K562 (cell line): Measurements from ENCODE around the gene DCAKD. TPM values are rescaled to one million over a fixed set of nuclear protein-coding genes. Genes with fewer than 3 reads are reported as not detected.
A peak's percentile ranks its signal among the peaks of the same experiment; 100 is the strongest.

ENCODE experiments used
- ARID2 ChIP-seq: fragments of 450-650 bp; IDR thresholded peaks from 2 replicates; pipeline ENCODE4 v1.6.1; 2017; ENCODE audit warnings: antibody characterized with exemption, mild to moderate bottlenecking
- ARID4B ChIP-seq: sonication (generic); formaldehyde crosslinking; IDR thresholded peaks from 2 replicates; pipeline ENCODE4 v1.8.0; 2022; ENCODE audit warnings: mild to moderate bottlenecking, missing genetic modification reagents
- CCNT2 ChIP-seq: IDR thresholded peaks from 2 replicates; pipeline ENCODE4 v1.6.1; 2011; ENCODE audit warnings: borderline replicate concordance, low read depth, mild to moderate bottlenecking, moderate library complexity, mixed read lengths, low read length; ENCODE audit not compliant: insufficient read length; ENCODE audit errors: extremely low read depth
- CEBPG ChIP-seq, 3 experiments: fragments of 200-800 bp in 1 of 3; sonication (Bioruptor generic) in 1 of 3; sonication (generic) in 1 of 3; formaldehyde crosslinking in 1 of 3; IDR thresholded peaks in 2 of 3; conservative IDR thresholded peaks in 1 of 3; 2 replicates each; pipeline versions ENCODE4 v1.6.1 to v1.8.0; 2016 to 2022; ENCODE audit warnings: missing compliant biosample characterization in 2 of 3, missing genetic modification characterization in 2 of 3, mild to moderate bottlenecking in 1 of 3, missing genetic modification reagents in 1 of 3
- DPF2 ChIP-seq: fragments of 450-650 bp; IDR thresholded peaks from 2 replicates; pipeline ENCODE4 v1.6.1; 2016
- ERF ChIP-seq: fragments of 450-650 bp; formaldehyde crosslinking; IDR thresholded peaks from 2 replicates; pipeline ENCODE4 v1.4.0; 2020; ENCODE audit warnings: mild to moderate bottlenecking, mixed read lengths
- EWSR1 ChIP-seq: fragments of 450-650 bp; IDR thresholded peaks from 2 replicates; pipeline ENCODE4 v1.6.1; 2018; ENCODE audit warnings: borderline replicate concordance, mild to moderate bottlenecking, low read depth, moderate library complexity; ENCODE audit not compliant: partially characterized antibody
- FOXK2 ChIP-seq, 2 experiments: fragments of 450-650 bp; IDR thresholded peaks in 1 of 2; conservative IDR thresholded peaks in 1 of 2; 2 replicates each; pipeline ENCODE4 v1.6.1; 2016; ENCODE audit warnings: low read depth in 2 of 2, mild to moderate bottlenecking in 1 of 2
- GTF2B ChIP-seq: IDR thresholded peaks from 2 replicates; pipeline ENCODE4 v1.6.1; 2011; ENCODE audit not compliant: insufficient read length; ENCODE audit errors: extremely low read depth
- NFE2L1 ChIP-seq: fragments of 450-650 bp; IDR thresholded peaks from 2 replicates; pipeline ENCODE4 v1.6.1; 2016; ENCODE audit warnings: missing genetic modification characterization, low read depth, mild to moderate bottlenecking, missing compliant biosample characterization, moderate library complexity, borderline replicate concordance
- SFPQ ChIP-seq: fragments of 200-400 bp; formaldehyde crosslinking; IDR thresholded peaks from 2 replicates; pipeline ENCODE4 v1.6.1; 2017; ENCODE audit warnings: mild to moderate bottlenecking, low read depth, low read length, moderate library complexity
- TCFL5 ChIP-seq: fragments of 250-450 bp; sonication (Bioruptor Pico); conservative IDR thresholded peaks from 2 replicates; pipeline ENCODE4 v1.6.1; 2021; ENCODE audit warnings: mild to moderate bottlenecking, moderate library complexity, matching md5 sums
- TSHZ1 ChIP-seq: fragments of 250-450 bp; sonication (Bioruptor Pico); IDR thresholded peaks from 2 replicates; pipeline ENCODE4 v1.4.0; 2020; ENCODE audit warnings: mild to moderate bottlenecking, moderate library complexity
- ZNF165 ChIP-seq: fragments of 250-450 bp; sonication (Bioruptor Pico); IDR thresholded peaks from 2 replicates; pipeline ENCODE4 v1.4.0; 2020; ENCODE audit warnings: borderline replicate concordance
- polyA plus RNA-seq, 8 experiments: library from polyadenylated mRNA; depleted of rRNA in 4 of 8; stranded (reverse) in 5 of 8; unstranded in 3 of 8; fragments of >200 nt; fragmentation: Nextera tagmentation in 2 of 8; fragmentation: Illumina TruSeq in 1 of 8; extraction: Ambion mirVana in 2 of 8; extraction: Trizol in 1 of 8; gene quantifications; 2 replicates each; pipeline versions ENCODE4 v1.2.1 to v1.2.3, GENCODE V29; 2011 to 2014; ENCODE audit warnings: inconsistent platforms in 1 of 8, missing spikeins in 1 of 8
- total RNA-seq, 7 experiments: library from RNA; depleted of rRNA in 6 of 7; stranded (reverse); fragments of >200 nt in 6 of 7; fragmentation: Illumina TruSeq in 2 of 7; extraction: Trizol in 2 of 7; gene quantifications; 2 replicates each; pipeline versions ENCODE4 v1.2.1 to v1.2.3, GENCODE V29; 2011 to 2021; ENCODE audit warnings: low replicate concordance in 1 of 7

The DCAKD gene
- total and polyA plus RNA-seq, 9 of the 15 experiments (the other 6 are each of a cell fraction or from before 2014, with no cell fraction given), result 7.9 to 35.5 (median 21.4) TPM

- no peak for TF ChIP-seq FOXK2 (conservative IDR thresholded peaks at IDR 0.05 in 1 of 2, IDR thresholded peaks at IDR 0.05 in 1 of 2; ENCODE audit: low read depth in 2 of 2)
- TF ChIP-seq NFE2L1, result no peak
- no peak for TF ChIP-seq TCFL5
- no peak for TF ChIP-seq ERF (CRISPR knock-in tag)
- no peak for TF ChIP-seq TSHZ1 (CRISPR knock-in tag)
- peak; percentile 72; the same call in 1 of the 2 replicates for TF ChIP-seq DPF2
- no peak for TF ChIP-seq CEBPG (CRISPR knock-in tag; IDR thresholded peaks at IDR 0.05)
- peak in 1 of 2 experiments; percentile 11; a peak in 2 of 4 replicates for TF ChIP-seq CEBPG (tag; conservative IDR thresholded peaks at IDR 0.05 in 1 of 2, IDR thresholded peaks at IDR 0.05 in 1 of 2)
- TF ChIP-seq ARID2, result no peak
- TF ChIP-seq ZNF165, result no peak
- TF ChIP-seq GTF2B, result no peak
- TF ChIP-seq EWSR1, result no peak
- peak; percentile 86 for TF ChIP-seq ARID4B (CRISPR knock-in tag)
- no peak for TF ChIP-seq CCNT2
- no peak for TF ChIP-seq SFPQ
Observed at GRCh38 chr17:45031231-45032173, 19.9 kb downstream of the DCAKD start (continued).
